HG03045 (cell line): Measurements from ENCODE around the gene ANO2.

ENCODE experiments used
- ATAC-seq: cut with Tn5 transposase; IDR thresholded peaks from one replicate; pipeline ENCODE4 v1.9.1; 2021; ENCODE audit warnings: mild to moderate bottlenecking, moderate library complexity; ENCODE audit not compliant: unreplicated experiment

ANO2 gene

DNA sequence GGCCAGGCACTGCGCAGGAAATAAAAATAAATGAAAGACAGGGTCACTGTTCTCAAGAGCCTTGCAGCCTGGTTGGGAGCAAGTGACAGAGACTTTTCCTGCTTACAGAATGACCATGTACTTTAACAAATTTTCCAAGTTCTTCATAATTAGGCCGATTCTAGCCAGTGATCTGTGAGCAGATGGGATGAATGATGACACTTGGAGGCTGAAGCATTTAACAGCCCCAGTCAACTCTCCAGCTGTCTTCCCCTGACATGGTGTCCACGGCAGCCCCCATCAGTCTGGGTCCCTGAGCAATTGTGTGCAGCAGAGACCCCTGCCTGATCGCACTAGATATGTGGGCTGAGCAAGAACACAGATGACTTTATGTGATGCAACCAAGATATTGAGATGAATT, 314.3 kb downstream of the ANO2 start:
- ATAC-seq: no peak

DNA sequence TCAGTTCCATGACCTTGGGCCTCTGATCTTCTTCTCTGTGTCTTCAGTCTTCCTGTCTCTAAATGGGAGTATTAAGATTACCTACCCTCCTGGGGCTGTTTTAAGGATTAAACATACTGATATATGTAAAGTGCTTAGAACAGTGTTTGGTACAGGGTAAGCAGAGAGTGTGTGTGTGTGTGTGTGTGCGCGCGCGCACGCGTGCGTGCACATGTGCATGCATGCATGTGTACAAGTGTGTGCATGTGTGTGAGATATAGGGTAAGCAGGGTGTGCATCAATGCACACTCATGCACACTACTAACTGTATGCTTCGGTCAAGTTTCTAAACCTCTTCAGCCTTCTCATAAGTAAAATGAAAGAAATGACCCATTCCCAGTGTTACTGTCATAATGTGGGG, 316.6 kb downstream of the ANO2 start:
- no peak for ATAC-seq

DNA sequence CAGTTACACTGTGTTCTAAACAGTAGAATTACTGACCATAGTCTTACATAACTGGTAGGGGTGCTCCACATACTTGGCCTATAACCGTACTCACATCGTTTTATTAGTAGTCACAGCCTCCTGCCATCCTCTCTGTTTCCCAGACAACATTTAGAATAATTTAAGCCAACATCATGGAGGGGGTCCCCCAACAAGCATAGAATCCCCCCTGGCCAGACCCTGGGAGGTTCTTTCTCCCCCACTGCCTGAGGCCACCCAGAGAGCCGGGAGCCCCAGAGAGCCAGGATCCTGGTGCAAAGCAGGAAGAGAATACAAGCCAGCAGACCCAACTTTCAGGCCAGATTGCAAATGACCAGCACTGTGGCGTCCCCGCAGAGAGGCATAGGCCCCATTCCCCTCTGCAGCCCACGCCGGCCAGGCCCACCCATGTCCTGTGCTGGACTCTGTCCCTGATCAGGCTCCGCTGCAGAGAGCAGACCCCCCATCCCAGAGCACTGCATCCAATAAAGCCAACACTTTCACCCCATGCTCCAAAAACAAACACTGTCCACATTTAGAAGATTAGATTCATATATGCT, 317.9 kb downstream of the ANO2 start:
- ATAC-seq: no peak

DNA sequence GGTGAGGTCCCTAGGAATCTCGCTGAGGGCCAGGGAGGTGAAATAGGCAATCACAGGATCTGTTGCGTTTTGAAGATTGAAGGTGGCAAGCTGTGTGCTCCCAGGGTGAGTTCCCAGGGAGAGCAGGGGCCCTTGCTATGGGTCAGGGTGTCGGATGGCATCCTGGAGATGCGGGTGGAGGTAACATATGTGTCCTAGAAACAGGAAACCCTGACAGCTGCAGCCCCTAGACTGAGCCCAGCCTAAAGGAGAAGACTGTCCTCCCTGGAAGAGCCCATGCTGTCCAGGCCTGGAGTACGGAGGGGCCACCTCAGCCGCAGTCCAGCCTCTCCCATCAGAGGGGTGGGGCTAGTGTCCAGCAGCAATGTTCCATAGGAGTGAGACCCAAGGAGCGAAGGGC, 318.9 kb downstream of the ANO2 start:
- no peak for ATAC-seq

DNA sequence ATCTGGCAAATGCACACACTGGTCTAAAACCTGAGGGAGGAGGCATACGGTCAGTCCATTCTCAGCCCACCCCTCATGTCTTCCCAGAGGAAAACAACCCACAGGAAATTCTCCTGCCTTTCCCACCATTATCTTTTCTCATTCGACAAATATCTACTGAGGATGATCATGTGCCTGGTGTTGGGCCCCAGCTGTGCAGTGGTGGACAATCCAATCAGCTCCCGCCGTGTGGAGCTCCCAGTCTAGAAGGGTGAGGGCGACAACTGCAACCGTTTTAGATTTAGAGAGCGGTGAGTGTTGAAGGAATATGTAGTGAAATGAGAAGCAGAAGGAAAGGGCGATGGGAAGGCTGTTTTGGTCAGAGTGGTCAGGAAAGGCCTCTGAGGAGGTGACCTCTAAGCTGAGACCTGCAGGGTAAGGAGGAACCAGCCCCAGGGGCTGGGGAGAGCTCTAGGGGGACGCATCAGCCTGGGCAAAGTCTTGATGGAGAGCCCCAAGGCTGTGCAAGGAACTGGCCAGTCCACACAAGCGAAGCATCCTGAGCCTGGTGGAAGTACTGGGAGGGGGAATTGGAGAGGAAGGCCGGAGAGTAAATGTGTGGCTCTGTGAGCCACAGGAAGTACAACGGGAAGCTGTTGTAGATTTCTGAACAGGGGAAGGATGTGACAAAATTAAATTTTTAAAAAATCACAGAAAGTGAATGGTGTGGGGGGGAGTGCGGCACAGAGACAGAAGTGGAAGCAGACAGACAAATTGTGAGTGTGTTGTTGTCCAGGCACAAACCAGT, 320.4 kb downstream of the ANO2 start:
- no peak for ATAC-seq

DNA sequence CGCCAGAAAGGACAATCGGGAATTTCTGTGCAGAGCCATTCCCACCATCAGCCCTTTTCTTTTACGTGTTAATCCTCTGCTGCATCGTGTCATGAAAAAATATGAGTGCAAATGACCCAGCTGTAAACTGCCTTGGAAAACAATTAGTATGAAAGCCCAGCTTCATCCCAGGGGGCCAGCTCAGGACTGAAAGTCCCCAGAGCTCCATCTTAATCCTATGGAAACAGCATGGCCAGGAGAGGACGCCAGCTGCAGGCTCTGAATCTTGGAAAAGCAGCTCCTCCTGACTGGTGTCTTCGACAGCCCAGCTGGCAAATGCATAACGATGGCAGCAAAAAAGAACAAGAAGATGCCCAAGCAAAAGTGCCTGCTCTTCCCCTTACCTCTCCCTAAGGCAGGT, 321.6 kb downstream of the ANO2 start:
- ATAC-seq: no peak

DNA sequence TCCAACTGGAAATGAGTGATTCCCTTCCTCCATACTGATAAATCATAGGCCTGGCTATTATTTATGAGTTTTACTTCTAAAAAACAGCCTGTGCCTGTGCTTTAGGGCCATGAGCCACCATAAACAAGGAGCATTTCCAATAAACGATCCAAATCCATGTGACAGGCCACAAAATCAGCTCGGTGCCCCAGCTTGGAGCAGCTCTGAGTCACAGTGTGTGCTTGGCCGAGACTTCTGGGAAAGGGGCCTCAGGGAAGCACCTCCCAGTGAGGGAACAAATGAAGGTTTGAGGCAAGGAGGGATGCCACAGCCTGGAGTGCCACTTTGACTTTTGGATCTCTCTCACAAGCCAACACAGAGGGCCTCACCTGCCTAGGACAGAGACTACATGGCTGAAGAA, 322.8 kb downstream of the ANO2 start:
- ATAC-seq: no peak

DNA sequence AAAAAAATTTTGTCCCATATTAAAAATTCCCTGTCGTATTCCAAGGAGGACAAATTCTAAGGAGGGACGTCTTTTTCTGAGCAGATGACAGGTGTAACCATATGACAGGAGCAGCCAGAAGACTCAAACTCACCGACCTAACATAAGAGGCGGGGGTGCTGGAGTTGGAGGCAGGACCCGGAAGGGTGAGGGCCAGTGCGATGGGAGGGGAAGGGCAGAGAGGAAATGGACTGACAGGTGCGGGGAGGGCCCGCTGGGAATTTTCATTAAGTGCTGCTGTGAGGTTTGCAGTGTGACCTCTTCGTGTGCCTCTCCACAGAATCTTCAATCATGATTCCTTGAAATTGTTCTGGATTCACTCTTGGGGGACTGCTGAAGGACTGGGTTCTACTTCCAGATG, 323.7 kb downstream of the ANO2 start:
- no peak for ATAC-seq

DNA sequence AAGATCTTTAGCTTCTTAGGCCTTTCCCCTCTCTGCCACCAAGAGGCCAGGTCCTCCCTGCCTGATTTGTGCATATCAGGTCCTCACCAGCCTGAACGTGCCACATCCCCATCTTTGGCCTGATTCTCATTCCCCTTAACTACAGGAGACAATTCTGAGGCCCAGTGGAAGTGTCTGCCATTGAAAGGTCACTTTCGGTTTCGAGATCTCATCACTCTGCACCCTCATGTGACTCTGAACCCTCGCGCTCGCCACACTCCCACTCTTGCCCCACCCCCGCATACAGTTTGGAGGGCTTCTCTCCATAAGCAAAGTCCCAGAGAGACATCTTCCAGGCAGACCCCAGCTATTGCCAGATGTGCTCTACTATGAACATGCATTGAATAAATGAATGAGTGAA, 324.2 kb downstream of the ANO2 start:
- ATAC-seq: no peak

DNA sequence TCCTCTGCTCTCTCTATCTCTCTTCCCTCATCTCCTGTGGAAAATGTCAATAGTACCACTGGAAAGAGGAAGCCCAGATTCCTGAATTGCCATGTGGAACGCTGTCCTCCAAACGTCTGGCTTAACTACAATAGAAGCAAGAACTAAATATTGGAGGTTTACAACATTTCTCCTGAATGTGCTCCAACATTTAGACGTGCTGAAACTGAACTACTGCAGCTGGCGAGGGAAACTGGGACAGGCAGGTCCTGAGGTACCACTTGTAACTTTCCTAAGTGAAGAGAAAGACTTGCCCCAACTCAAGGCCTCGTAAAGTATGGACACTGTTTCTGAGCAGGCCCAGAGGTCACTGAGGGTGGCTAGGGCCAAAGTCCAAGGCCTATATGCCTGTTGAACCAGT, 325.4 kb downstream of the ANO2 start:
- no peak for ATAC-seq

DNA sequence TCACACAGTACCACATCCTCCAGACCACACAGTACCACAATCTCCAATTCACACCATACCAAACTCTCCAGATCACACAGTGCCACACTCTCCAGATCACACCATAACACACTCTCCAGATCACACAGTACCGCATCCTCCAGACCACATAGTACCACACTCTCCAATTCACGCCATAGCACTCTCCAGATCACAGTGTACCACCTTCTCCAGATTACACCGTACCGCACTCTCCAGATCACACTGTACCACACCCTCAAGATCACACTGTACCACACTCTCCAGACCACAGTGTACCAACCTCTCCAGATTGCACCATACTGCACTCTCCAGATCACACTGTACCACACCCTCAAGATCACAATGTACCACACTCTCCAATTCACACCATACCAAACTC, 328.2 kb downstream of the ANO2 start:
- ATAC-seq: no peak

DNA sequence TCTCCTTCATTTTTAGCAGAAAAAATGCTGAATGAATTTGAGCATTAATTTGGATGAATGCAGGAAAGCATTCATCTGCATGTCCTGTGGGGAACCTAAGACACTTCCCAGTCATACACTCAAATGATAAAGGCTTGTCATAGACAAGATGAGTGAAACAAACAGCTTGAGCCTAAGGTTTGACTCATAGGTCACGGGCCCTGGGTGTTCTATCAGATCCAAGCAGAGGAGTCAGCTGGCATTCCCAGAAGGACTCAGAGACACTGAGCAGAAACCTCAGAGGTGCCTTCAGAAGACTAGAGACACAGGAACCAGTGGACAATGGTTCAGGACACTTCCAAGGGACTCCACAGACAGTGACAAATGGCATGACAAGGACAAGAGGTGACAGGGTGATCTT, 329.3 kb downstream of the ANO2 start:
- no peak for ATAC-seq

DNA sequence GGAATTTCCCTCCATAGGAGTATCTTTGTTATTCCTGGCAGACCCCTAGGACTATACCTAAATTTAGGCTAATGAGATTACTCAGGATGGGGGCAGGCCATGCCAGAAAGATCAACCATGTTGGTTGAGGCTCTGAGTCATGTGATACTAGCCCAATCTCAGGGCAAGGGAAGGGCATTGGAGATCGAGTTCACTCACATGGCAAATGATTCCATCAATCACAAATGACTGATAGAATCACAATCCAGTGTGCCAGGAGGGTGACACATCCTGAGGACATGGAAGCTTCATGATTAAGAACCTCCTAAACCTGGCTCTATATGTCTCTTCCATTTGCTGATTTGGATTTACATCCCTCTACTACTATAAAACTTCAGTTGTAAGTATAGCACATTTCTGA, 330.8 kb downstream of the ANO2 start:
- no peak for ATAC-seq

DNA sequence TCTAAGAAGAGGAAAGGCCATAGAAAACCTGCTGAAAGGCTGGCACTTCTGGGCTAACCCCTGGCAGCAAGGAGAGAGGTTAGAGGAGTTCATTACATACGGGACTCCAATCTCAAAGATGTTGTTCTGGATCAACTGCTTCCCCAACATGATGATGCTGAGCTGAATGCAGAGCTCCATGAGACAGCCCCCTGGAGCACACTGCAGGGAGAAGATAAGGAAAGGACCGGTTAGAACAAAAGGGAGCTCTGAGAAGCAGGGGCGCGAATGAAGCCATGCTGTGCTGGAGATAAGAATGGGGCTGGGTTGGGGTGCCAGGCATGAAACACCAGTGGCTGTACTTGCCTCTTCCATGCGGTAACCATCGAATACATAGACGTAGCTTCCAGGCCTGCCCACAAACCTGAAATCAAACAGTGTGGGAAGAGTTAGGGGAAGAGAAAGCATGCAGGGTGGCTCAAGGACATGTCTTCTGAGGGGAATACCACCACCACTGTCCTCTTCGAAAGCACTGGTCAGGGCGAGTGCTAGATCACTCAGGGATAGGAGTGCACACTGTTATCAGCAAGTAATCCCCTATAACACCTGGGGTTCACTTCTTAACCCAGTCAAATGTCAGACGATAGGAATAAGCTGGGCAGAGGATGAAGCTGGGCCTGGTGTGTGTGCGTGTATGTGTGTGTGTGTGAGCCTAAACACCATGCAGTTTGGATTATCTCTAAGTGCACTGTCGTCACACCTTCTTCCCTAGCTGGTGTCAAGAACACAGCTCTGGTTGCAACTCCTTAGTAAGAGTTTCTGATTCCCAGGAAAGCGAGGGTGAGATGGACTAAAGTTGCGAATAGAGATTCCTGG, 332.3 kb downstream of the ANO2 start:
- no peak for ATAC-seq

DNA sequence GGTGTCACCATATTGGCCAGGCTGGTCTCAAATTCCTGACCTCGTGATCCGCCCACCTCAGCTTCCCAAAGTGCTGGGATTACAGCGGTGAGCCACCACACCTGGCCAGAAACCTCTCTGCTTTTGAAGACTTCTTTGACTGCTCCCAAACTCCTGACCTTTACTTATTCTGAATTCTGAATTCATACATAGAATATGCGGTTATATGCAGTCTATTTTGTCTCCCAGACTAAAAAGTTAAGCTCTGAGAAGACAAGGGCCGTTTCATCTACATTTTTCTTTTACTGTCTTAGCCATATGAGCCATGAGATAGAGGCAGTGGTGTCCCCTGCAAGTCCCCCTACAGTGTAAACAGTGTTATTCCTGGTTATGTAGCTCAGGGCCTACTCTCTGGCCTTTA, 333.9 kb downstream of the ANO2 start:
- ATAC-seq: no peak

DNA sequence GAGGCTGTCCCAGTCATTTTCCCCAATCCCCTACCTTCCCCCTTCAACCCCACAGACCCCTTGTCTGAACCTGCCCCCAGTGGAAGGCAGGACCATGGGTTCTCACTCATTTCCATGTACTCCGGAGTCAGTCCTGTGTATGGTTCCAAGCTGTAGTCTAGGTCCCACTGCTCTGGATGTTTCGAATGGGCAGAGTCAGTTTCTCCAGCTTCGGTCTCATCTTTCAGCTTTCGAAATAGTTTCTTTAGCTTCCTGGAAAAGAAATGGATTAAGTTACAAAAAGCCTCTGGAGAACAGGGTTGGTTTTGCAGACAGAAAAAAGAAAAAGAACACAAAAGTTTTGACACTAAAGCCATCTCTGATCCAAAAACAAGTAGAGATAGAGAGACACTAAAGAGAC, 345.7 kb downstream of the ANO2 start:
- ATAC-seq: no peak

DNA sequence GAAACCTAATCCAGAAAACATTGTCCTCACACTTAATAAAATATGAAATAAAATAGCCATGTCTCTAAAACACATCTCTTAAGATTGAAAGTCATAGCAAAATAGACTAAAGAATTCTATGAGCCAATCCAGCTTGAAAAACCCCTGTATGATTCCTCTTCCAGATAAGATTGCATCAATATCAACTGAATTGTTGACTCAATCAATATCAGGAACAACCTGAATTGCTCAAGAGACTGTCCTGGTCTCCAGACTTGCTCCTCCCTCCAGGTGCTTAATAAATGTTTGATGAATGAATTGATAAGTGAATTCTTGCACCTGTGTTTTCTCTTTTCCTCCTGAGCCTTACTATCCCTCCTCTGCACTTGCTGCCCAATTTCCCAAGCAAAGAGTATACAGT, 351.1 kb downstream of the ANO2 start:
- ATAC-seq: no peak

DNA sequence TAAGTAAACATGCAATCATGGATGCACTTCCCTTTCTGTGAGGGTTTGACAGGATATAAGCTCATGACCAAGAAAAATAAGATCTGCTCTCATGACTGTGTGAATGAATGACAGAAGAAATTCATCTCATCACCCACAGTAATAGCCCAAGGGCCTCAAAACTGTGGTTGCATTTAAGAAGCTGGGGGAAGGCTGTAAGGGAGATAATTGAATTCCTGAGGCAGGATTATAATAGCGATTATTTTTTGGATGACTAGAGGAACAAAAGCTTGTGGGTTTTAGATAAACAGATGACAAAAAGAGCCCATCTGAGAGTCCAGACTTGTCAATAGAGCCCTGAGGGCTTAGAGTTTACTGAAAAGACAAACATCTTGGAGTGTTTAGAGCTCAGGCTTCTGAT, 352.0 kb downstream of the ANO2 start:
- no peak for ATAC-seq

DNA sequence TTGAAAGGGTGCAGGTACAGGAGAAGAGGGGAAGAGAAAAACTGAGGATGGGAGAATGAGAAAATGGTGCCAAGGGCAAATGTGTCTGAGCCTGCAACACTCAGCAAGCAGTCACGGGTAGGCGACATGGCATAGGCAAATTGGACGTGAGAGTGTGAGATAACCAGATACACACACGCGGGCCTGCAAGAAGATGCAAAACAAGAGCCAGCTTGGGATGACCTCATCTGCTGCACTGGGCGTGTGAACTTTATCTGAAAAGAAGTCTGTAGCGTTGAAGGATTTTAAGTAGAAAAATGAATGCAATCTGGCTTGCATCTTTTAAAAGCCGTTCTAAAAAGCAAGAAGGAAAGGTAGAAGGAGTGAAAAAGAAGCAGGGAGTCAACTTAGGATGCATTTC, 352.7 kb downstream of the ANO2 start:
- ATAC-seq: no peak

DNA sequence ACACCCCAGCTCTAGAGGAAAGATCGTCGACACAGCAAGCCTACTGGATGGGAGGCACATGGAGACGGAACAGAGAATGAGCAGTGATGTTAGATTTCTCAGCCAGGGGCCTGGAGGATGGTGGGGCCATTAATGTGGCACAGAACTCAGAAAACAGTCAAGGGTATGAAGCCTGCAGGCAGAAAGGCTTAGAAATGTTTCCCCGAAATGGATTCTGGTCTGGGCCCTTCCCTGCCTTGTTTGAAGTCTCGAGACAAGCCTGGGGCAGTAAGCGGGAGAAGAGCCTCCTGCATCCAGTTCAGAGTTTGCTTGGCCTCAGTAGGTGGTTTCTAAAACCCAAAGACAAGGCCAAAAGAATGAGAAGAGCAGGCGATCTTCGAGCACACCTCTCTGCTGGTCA, 354.7 kb downstream of the ANO2 start:
- ATAC-seq: no peak

DNA sequence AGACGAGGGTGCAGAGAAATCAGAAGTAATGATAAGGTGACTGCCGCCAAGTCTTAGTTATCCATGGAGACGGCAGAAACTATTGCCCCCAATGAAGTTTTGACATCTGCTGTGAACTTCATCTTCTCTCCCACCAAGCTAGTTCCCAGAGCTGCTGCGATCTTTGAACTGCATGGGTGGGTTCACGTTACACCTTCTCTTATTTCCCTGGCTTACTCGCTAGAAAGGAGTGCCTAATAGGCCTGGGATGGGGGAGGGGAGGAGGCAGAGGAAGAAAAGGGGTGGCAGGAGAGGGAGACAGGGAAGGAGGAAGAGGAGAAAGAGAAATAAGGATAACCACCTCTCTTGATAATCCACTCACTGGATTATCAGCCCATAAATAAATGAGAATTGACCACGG, 356.0 kb downstream of the ANO2 start:
- ATAC-seq: no peak

DNA sequence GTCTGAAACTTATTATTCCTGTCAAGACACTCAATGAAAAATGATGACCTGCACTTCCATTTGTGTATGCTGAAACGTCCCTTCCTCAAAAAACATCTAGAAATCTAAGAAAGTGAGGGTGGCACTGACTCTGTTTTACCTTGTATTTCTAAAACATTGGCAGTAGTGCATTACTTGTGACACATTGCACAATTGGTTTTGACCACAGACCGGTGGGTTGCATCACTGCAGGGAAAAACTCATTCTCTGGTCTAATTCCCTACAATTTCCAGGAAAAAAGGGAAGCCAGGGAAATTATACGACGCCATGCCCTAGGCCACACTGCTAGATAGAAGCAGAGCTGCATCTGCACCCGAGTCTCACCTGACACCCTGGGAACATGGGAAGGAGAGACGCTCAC, 356.5 kb downstream of the ANO2 start:
- no peak for ATAC-seq
